H9 (cell line): ENCODE measurements around the gene ADGRD1. TPM values are rescaled to one million over a fixed set of nuclear protein-coding genes. Genes with fewer than 3 reads are reported as not detected.

Experiments used
- DNase-seq: peaks from one replicate; pipeline ENCODE4 v3.0.0-alpha.2; 2017
- H2AFZ ChIP-seq: one replicate; pipeline ENCODE4 v1.6.1; 2013; ENCODE audit warnings: mild to moderate bottlenecking, low read length, control low read depth, moderate library complexity
- H2AK5ac ChIP-seq: 2 replicates; pipeline ENCODE4 v1.6.1; 2013; ENCODE audit warnings: low read length, control low read depth, mixed read lengths; ENCODE audit not compliant: insufficient read length
- H2BK120ac ChIP-seq: one replicate; pipeline ENCODE4 v1.6.1; 2013; ENCODE audit warnings: low read depth, mild to moderate bottlenecking, low read length, control low read depth, inconsistent platforms; ENCODE audit not compliant: poor library complexity, severe bottlenecking
- H2BK12ac ChIP-seq: 2 replicates; pipeline ENCODE4 v1.6.1; 2013; ENCODE audit warnings: low read length, control low read depth, mixed read lengths, low read depth; ENCODE audit not compliant: insufficient read length
- H2BK15ac ChIP-seq: 2 replicates; pipeline ENCODE4 v1.6.1; 2013; ENCODE audit warnings: low read depth, low read length, control low read depth
- H2BK20ac ChIP-seq: one replicate; pipeline ENCODE4 v1.6.1; 2013; ENCODE audit warnings: low read depth, mild to moderate bottlenecking, low read length, control low read depth, inconsistent platforms; ENCODE audit not compliant: poor library complexity, severe bottlenecking
- H2BK5ac ChIP-seq: 2 replicates; pipeline ENCODE4 v1.6.1; 2013; ENCODE audit warnings: low read length, control low read depth, mixed read lengths; ENCODE audit not compliant: insufficient read length
- H3K14ac ChIP-seq: 2 replicates; pipeline ENCODE4 v1.6.1; 2013; ENCODE audit warnings: low read length, control low read depth; ENCODE audit not compliant: insufficient read depth
- H3K18ac ChIP-seq: 2 replicates; pipeline ENCODE4 v1.6.1; 2013; ENCODE audit warnings: low read depth, mild to moderate bottlenecking, mixed read lengths, low read length, control low read depth; ENCODE audit not compliant: insufficient read length
- H3K23ac ChIP-seq: 2 replicates; pipeline ENCODE4 v1.6.1; 2013; ENCODE audit warnings: low read length, control low read depth, mixed read lengths, low read depth; ENCODE audit not compliant: insufficient read length
- H3K23me2 ChIP-seq: 2 replicates; pipeline ENCODE4 v1.6.1; 2013; ENCODE audit warnings: low read depth, mild to moderate bottlenecking, mixed read lengths, low read length, control low read depth; ENCODE audit not compliant: insufficient read length, poor library complexity, severe bottlenecking
- H3K27ac ChIP-seq: 2 replicates; pipeline ENCODE4 v1.5.1; 2013; ENCODE audit warnings: low read length, control low read depth, mixed read lengths, low read depth; ENCODE audit not compliant: insufficient read length
- H3K27me3 ChIP-seq: 2 replicates; pipeline ENCODE4 v1.6.1; 2013; ENCODE audit warnings: low read length, control low read depth, inconsistent platforms; ENCODE audit not compliant: insufficient read depth
- H3K4ac ChIP-seq: 2 replicates; pipeline ENCODE4 v1.6.1; 2013; ENCODE audit warnings: low read depth, mild to moderate bottlenecking, control low read depth, inconsistent platforms, low read length, moderate library complexity
- H3K4me1 ChIP-seq: 2 replicates; pipeline ENCODE4 v1.6.1; 2013; ENCODE audit warnings: low read length, control low read depth, inconsistent platforms; ENCODE audit not compliant: insufficient read depth
- H3K4me2 ChIP-seq: 2 replicates; pipeline ENCODE4 v1.6.1; 2013; ENCODE audit warnings: low read length, control low read depth, mixed read lengths; ENCODE audit not compliant: insufficient read length, insufficient read depth
- H3K56ac ChIP-seq: 2 replicates; pipeline ENCODE4 v1.6.1; 2013; ENCODE audit warnings: low read depth, mild to moderate bottlenecking, mixed read lengths, low read length, control low read depth; ENCODE audit not compliant: insufficient read length
- H3K79me1 ChIP-seq: 2 replicates; pipeline ENCODE4 v1.6.1; 2013; ENCODE audit warnings: low read depth, mild to moderate bottlenecking, moderate library complexity, low read length, control low read depth, inconsistent platforms; ENCODE audit not compliant: insufficient read depth, poor library complexity, severe bottlenecking
- H3K79me2 ChIP-seq: 2 replicates; pipeline ENCODE4 v1.6.1; 2013; ENCODE audit warnings: low read length, control low read depth, inconsistent platforms; ENCODE audit not compliant: insufficient read depth
- H3K9ac ChIP-seq: 2 replicates; pipeline ENCODE4 v1.6.1; 2013; ENCODE audit warnings: low read length, control low read depth, mixed read lengths; ENCODE audit not compliant: insufficient read length; ENCODE audit errors: extremely low read depth
- H3K9me3 ChIP-seq: one replicate; pipeline ENCODE4 v1.6.1; 2013; ENCODE audit warnings: low read depth, low read length, inconsistent platforms; ENCODE audit not compliant: control insufficient read depth
- H3T11ph ChIP-seq: one replicate; pipeline ENCODE4 v1.6.1; 2013; ENCODE audit warnings: mild to moderate bottlenecking, low read length, control low read depth, inconsistent platforms
- H4K20me1 ChIP-seq: one replicate; pipeline ENCODE4 v1.6.1; 2013; ENCODE audit not compliant: control insufficient read depth, insufficient read length, insufficient read depth
- H4K5ac ChIP-seq: 2 replicates; pipeline ENCODE4 v1.6.1; 2013; ENCODE audit warnings: low read depth, mild to moderate bottlenecking, mixed read lengths, low read length, control low read depth; ENCODE audit not compliant: insufficient read length
- H4K8ac ChIP-seq: replicated peaks from 2 replicates; pipeline ENCODE4 v1.6.1; 2013; ENCODE audit warnings: low read length, control low read depth, mixed read lengths, low read depth; ENCODE audit not compliant: insufficient read length
- H4K91ac ChIP-seq: 2 replicates; pipeline ENCODE4 v1.6.1; 2013; ENCODE audit warnings: low read depth, mild to moderate bottlenecking, moderate library complexity, mixed read lengths, low read length, control low read depth; ENCODE audit not compliant: insufficient read length
- H3K27ac Mint-ChIP-seq, 3 experiments: 2 replicates in 2 of 3; 3 replicates in 1 of 3; pipeline ENCODE4 v1.8.0; 2020 to 2021; ENCODE audit warnings: mixed read lengths in 3 of 3, mild to moderate bottlenecking in 1 of 3, moderate library complexity in 1 of 3
- H3K27me3 Mint-ChIP-seq: 2 replicates; pipeline ENCODE4 v1.8.0; 2021; ENCODE audit warnings: low read depth, mild to moderate bottlenecking, moderate library complexity, mixed read lengths
- H3K36me3 Mint-ChIP-seq, 3 experiments: 2 replicates in 2 of 3; 3 replicates in 1 of 3; pipeline ENCODE4 v1.8.0; 2020 to 2021; ENCODE audit warnings: low read depth in 3 of 3, mixed read lengths in 3 of 3; ENCODE audit not compliant: insufficient read depth in 1 of 3
- H3K4me1 Mint-ChIP-seq, 2 experiments: 2 replicates each; pipeline ENCODE4 v1.8.0; 2020; ENCODE audit warnings: mixed read lengths in 2 of 2
- H3K4me3 Mint-ChIP-seq, 2 experiments: 2 replicates in 1 of 2; 3 replicates in 1 of 2; pipeline ENCODE4 v1.8.0; 2020 to 2021; ENCODE audit warnings: mild to moderate bottlenecking in 2 of 2, mixed read lengths in 2 of 2, moderate library complexity in 1 of 2
- H3K9me3 Mint-ChIP-seq, 2 experiments: 2 replicates in 1 of 2; 3 replicates in 1 of 2; pipeline ENCODE4 v1.8.0; 2020; ENCODE audit warnings: mild to moderate bottlenecking in 2 of 2, mixed read lengths in 2 of 2, moderate library complexity in 1 of 2
- CTCF ChIP-seq: fragments of 200-600 bp; sonication (generic); conservative IDR thresholded peaks from 3 replicates; pipeline ENCODE4 v1.8.0; 2021; ENCODE audit warnings: antibody characterized with exemption, mild to moderate bottlenecking
- WGBS: extraction: QIAGEN DNeasy Blood & Tissue Kit; methylation state at CpG from one replicate; pipeline ENCODE4 v1.1.7; 2013; ENCODE audit warnings: missing lambda C conversion rate, low lambda C conversion rate, mixed read lengths; ENCODE audit not compliant: insufficient read length; ENCODE audit errors: extremely low coverage; 5-methylcytosine and 5-hydroxymethylcytosine counted together
- total RNA-seq: library from RNA; stranded (reverse); gene quantifications from 2 replicates; pipeline ENCODE4 v1.2.1, GENCODE V29; 2021

ADGRD1 gene
- total RNA-seq, 1 experiment from 2014 or later = 0.52 TPM

GRCh38 chr12:130909111-130909510 lies 44.6 kb upstream of the ADGRD1 start:
- Histone ChIP-seq H2BK15ac (no peak overlapping the region), H2BK5ac (no peak overlapping the region), H4K8ac (no peak overlapping the region), H2BK120ac (no peak overlapping the region), H3K4ac (no peak overlapping the region), H4K5ac (no peak overlapping the region), H3K79me1 (no peaks in the 10 kb centered on the region), H3K4me1 (no peaks in the 10 kb centered on the region), H3K23me2 (no peaks in the 10 kb centered on the region), H3K27me3 (no peaks in the 10 kb centered on the region), H3K9ac (no peak overlapping the region), H3K23ac (no peak overlapping the region), H2BK12ac (no peak overlapping the region), H4K20me1 (no peaks in the 10 kb centered on the region), H3K4me2 (no peak overlapping the region), H3T11ph (no peak overlapping the region), H2BK20ac (no peak overlapping the region), H3K18ac (no peak overlapping the region), H3K79me2 (no peaks in the 10 kb centered on the region), H3K27ac (no peak overlapping the region), H2AK5ac (no peak overlapping the region), H3K14ac (no peak overlapping the region), H3K9me3 (no peaks in the 10 kb centered on the region), H4K91ac (no peak overlapping the region), H3K56ac (no peak overlapping the region), H2AFZ (no peak overlapping the region)
- no peak for TF ChIP-seq CTCF
- Mint-ChIP-seq H3K27me3 (no peaks in the 10 kb centered on the region; the same call in 1 of the 2 replicates), H3K27ac (no peak overlapping the region), H3K4me3 (no peak overlapping the region), H3K36me3 (peaks cover 0 to 10% (median 4%) of the 10 kb centered on the region in 3 experiments; a peak in 2 of 7 replicates), H3K4me1 (no peaks in the 10 kb centered on the region), H3K9me3 (peaks cover 26 to 40% of the 10 kb centered on the region in 2 experiments)
- WGBS = no CpG with 5 or more reads among the region's 4 CpGs
- DNase-seq = no peak
